HG03442 (cell line): ENCODE results near the gene PACSIN1.

Source experiments
- ATAC-seq: cut with Tn5 transposase; IDR thresholded peaks from one replicate; pipeline ENCODE4 v1.9.1; 2021; ENCODE audit warnings: mild to moderate bottlenecking, moderate library complexity; ENCODE audit not compliant: unreplicated experiment

Gene PACSIN1

DNA sequence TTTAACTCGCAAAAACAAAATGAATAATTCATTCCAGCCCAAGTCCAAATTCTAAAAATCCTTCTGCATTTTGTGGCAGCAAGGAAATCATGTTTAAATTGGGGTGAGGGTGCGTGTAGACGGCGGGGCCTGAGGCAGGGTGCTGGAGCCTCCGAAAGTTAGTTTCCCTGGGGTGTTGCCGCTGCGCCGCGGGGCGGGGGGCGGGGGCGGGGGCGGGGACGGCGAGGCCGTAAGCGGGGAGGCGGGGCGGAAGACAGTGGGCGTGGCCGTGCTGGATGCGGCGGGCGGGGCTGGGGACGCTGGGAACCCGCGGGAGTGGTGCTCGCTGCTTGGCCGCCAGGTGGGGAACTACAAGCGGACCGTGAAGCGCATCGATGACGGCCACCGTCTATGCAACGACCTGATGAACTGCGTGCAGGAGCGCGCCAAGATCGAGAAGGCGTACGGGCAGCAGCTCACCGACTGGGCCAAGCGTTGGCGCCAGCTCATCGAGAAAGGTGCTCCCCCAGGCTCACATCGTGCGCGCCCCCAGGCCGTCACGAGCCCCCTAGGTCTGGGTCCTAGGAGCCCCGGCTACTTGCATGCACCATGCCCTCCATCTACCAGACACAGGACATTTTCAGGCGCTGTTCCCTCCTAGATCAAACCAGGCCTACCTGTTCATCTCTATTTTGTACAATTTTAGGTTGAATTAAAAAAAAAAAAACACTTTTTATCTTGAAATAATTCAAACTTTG is 61.3 kb downstream of the PACSIN1 start:
- peak; percentile 79 for ATAC-seq

GRCh38 chr6:34527751-34528670 is 62.1 kb downstream of the PACSIN1 start:
- ATAC-seq = no peak

DNA sequence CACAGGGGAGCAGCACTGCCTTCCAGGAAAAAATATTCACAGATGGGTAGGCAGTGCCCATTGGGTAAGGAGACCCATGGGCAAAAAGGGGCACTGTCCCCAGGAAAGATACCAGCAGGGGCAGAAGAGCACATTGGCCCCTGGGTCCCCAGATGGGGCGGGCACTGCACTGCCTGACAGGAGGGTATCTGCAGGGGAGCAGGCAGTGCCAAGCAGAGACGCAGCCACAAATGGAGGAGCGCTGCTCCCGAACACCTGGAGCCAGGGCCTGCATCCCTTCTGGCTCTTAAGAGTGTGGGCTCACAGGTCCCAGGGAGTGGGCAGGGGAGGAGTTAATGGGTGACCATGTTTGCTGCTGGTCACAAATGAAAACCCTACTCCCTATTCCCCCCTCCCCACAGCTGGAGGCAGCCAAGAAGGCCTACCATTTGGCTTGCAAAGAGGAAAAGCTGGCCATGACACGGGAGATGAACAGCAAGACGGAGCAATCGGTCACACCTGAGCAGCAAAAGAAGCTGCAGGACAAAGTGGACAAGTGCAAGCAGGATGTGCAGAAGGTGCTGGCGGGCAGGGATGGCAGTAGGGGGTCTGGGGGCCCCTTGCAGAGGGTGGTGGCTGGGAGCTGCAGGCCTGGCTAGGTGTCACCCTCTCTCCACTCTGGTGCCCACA is 63.3 kb downstream of the PACSIN1 start:
- no peak for ATAC-seq

DNA sequence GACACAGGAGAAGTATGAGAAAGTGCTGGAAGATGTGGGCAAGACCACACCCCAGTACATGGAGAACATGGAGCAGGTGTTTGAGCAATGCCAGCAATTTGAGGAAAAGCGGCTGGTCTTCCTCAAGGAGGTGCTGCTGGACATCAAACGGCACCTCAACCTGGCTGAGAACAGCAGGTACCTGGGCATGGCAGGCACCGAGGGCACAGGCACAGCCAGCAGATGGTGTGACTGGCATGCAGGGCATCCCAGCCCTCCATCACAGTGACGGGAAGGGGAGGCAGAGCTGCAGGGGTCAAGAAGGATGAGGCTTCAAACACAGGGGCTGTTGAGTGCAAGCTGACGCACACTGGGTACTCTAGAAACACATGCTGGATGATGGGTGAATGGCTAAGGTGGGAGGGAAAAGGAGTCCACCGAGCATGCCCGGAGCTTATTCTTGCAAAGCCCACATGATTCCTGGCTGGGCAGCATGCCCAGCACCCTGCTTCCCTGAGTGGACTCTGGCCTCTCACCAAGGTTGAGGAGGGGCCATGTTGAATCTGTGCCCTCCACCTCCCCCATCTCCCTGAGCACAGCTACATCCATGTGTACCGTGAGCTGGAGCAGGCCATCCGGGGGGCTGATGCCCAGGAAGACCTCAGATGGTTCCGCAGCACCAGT is 63.9 kb downstream of the PACSIN1 start:
- no peak for ATAC-seq

- ATAC-seq = no peak
Measured at GRCh38 chr6:34530753-34531365, 65.0 kb downstream of the PACSIN1 start.

DNA sequence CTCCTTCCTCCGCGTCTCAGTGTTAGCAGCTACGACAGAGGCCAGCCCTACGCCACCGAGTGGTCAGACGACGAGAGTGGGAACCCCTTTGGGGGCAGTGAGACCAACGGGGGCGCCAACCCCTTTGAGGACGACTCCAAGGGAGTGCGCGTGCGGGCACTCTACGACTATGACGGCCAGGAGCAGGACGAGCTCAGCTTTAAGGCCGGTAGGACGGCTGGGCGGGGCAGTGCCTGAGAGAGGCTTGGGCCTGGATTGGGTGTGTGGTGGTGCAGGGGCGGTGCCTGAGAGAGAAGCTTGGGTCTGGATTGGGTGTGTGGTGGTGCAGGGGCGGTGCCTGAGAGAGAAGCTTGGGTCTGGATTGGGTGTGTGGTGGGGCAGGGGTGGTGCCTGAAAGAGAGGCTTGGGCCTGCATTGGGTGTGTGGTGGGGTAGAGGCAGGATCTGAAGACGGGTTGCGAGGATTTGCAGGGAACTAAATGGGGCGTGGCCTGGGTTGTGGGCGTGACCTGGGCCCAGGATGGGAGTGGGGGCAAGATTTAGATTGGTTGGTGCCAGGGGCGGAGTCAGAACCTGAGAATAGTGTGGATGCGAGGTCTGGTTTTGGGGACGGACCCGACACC is 65.8 kb downstream of the PACSIN1 start:
- no peak for ATAC-seq

- ATAC-seq = no peak
Measured at GRCh38 chr6:34532230-34532629, 66.4 kb downstream of the PACSIN1 start.

- no peak for ATAC-seq
Measured at GRCh38 chr6:34534146-34534545, 68.3 kb downstream of the PACSIN1 start.

DNA sequence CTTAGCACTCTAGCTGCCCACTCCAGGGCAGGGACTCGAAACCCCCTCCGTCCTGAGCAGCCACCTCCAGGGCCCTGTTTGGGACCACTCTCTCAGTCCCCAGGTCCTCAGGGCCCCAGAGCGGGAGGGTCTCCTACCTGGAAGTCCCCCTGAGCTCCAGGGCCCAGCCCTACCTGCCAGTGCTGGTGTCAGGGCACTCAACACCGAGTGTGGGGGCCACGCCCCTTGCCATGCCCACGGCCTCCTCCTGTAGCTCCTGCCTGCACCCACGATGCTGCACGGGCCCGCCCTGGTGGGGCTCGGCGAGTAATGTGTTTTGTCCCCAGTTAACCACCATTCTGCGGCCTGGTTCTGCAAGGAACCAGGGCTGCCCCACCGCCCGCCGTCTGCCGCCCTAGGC is 68.8 kb downstream of the PACSIN1 start:
- ATAC-seq = no peak

DNA sequence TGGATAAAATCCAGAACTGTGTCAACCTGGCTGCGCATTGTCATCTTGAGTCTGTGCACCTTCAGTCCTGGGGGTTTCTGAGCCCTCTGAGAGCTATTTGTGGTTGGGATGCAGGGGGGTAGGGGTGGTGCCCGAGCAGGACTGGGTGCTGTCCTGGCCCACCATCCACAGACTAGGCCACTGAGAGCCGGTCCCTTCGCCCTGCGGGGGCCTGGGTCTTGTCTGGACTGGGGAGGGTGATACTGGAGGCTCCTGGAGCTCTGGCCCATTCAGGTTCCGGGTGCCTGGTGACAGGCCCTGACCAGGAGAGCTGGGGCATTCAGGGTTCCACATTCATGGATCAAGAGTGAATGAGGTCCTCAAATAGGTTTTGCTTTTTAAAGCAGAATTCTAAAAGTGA is 69.3 kb downstream of the PACSIN1 start:
- ATAC-seq = no peak

DNA sequence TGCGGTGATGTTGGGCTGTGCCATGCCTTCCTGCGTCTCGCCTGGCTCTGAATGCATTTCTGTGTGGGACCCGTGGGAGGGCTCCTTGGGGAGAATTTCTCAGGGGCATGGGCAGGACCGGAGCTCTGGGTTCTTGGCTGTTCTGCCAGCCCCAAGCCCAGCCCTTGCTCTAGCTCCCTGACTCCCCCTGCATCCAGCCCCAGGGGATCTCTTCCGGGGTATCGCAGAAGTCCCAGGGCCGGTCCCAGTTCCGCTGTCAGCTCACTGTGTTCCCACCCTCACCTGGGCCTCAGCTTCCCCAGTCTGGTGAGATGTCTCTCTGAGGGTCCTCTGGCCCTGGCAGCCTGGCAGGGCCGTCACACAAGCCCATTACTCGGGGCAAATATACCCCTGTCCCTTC is 69.8 kb downstream of the PACSIN1 start:
- ATAC-seq = no peak

GRCh38 chr6:34536251-34536958 is 70.5 kb downstream of the PACSIN1 start:
- no peak for ATAC-seq

DNA sequence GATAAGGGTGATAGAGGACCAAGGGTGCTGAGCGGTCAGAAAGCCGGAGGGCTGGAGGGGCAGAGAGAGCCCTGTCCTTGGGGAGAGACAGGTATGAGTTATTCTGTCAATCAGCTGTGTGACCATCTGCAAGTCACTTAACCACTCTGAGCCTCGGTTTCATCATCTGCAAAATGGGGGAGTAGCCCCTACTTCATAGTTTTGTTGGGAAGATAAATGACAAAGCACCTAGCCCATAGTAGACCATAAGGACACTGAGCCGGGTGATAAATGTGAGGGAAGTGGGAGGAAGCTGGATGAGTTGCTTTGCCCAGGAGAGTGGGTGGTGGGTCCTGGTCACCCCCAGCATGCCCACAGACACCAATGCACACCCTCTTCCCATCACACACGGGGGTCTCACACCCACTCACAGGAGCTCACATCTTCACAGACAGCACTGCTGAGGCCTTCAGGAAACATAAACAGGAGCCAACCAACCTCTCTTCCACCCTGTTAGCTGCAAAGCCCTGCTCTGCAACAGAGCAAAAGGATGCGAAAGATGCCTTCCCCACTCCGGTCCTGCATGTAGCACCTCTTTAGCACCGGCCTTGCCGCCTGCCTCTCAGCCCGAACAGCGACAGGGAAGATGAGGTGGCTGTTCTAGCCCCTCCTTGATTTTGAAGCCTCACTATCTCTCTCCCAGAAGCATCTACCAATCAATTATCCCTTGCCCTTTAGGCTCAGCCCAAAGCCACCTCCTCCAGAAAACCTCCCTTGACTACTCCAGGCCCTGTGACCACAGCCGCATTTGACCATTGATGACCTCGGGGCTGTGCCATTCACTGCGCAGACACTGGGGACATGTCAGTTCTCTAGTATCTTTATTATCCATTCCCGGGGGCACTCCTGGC is 71.3 kb downstream of the PACSIN1 start:
- no peak for ATAC-seq

GRCh38 chr6:34537922-34538550 is 72.2 kb downstream of the PACSIN1 start:
- ATAC-seq = no peak

DNA sequence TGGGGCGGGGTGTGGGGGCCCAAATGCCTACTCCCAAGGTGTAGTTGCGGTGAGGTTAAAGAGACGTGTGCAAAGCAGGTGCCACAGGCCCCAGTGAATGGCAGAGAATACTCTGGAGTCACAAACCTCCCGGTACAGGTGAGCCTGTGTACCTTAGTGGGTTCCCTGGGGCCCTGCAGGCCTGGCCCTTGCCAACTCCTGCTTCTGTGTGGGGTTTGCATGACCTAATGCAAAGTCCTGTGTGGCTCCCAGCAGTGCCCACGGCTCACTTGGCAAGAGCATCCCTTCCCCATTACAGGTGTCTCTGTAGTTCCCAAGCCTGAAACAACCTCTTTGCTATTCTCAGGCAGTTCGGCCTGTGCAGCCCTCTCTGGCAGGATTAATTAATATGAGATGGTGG is 72.7 kb downstream of the PACSIN1 start:
- no peak for ATAC-seq

- no peak for ATAC-seq
Measured at GRCh38 chr6:34539181-34539580, 73.3 kb downstream of the PACSIN1 start.

GRCh38 chr6:34540222-34540621 is 74.3 kb downstream of the PACSIN1 start:
- no peak for ATAC-seq

- no peak for ATAC-seq
Measured at GRCh38 chr6:34540841-34541240, 75.0 kb downstream of the PACSIN1 start.
